HG02571 (cell line): Measurements from ENCODE around the gene MVB12B.
"Not testable (repeated sequence)": the region's sequence is repeated elsewhere in the genome, so short reads cannot be mapped to it uniquely, and the experiment has no call there.

Experiments used
- ATAC-seq: cut with Tn5 transposase; IDR thresholded peaks from one replicate; pipeline ENCODE4 v1.9.1; 2021; ENCODE audit warnings: mild to moderate bottlenecking, moderate library complexity; ENCODE audit not compliant: unreplicated experiment

The MVB12B gene

DNA sequence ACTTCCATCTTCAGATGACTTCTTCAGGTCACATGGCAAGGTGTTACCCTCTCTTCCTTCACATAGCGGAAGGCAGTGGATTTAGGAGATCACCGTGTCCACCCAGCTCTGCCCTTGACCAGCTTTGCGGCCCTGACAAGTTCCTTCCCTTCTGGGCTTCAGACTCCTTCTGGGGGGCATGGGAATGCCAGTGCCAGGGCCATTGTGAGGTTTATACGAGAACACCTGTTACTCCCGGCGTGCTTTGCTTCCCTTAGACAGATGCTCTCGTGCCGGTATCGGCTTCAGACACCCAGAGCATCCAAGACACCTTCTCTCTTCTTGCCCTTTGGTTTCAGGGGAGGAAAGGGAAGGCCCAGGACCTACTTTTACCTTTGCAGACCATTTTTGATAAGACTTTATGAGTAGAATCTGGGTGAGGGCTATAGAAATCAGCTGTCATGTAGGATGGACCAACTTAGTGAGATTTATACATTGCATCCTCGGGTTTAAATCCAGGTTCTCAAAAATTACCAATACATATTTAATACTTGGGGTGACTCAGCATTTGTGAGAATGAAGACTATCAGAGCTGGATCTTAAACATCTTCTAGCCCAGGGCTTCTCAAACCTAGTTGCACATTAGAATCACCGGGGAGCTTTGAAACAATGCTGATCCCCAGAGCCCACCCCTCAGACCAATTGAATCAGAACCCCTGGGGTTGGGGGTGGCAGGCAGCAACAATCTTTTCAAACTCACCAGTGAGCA, 138.2 kb downstream of the MVB12B start:
- ATAC-seq = no peak

DNA sequence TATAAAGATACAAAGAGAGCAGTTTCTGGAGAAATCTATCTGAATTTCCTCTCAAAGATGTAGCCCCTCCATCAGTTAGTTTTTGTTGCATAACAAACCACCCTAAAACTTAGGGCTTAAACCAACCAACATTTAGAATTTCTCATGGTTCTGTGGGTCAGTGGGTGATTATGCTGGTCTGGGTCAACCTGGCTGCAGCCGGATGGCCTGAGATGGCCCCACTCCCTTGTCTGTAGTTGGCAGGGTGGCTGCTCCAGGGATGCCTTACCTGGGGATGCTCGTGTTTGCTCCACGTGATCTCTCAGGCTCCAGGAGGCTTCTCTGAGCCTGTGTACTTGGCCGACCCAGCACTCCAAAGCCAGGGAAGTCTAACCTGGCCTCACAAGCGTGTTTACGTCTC, 139.3 kb downstream of the MVB12B start:
- ATAC-seq = no peak

DNA sequence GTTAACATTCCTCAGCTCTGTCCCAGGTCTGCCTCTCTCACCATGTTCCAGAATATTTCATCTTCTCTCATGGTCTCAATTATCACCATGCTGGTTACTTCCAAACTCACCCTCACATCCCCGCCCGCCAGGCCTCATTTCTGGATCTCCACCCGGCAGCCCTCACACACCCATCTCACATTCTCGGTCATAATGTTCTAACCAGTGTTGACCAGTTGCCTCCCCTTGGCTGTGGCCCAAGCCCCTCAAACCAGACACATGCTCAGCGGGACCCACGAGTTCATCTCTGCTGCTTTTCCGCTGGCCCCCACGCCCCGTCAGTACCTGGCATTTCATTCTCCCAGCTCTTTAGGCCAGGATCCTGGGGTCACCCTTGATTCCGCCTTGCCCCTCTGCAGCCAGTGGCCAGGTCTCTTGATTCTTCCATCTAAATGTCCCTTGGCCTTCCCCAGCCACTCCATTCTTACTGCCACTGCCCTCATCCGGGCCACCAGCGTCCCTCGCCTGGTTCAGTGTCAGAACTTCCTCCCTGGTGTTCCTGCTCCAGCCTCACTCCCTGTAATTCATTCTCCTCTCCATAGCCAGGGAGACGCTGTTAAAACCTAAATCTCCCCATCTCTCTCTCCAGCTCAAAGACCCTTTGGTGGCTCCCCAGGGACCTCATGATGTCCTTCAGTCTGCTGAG, 141.7 kb downstream of the MVB12B start:
- no peak for ATAC-seq

DNA sequence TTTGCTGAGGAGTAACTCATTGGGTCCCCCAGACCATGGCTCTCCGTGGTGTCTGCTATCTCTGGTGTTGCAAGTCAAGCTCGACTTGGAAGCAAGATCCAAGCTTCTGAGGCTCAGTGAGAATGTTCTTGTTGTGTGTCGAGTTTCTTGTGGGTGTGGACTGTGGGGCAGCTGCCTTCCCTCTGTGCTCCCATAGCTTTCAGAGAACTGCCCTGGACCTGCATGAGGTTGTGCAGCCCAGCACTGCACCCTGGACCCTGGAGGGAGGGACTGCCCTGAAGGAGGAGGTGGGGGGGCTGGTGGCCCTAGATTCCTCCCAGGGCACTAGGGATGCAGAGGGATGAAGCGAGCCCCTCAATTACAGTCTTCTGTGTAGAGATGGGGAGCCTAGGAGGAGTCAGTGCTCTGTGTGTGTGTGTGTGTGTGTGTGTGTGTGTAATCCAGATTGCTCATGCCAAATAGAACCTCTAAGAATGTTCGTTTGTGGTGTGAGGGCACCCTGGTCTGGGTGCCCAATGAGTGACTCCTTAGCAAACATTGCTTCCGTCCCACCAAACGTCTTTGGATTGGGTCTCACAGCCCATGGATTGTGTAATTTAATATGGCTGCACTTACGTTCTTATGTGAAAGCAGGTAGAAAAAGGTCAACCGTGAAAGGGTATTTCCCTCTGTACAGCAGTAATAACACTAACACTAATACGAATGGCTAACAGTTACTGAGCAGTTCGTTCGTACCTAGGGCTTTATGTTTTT, 143.8 kb downstream of the MVB12B start:
- ATAC-seq = no peak

DNA sequence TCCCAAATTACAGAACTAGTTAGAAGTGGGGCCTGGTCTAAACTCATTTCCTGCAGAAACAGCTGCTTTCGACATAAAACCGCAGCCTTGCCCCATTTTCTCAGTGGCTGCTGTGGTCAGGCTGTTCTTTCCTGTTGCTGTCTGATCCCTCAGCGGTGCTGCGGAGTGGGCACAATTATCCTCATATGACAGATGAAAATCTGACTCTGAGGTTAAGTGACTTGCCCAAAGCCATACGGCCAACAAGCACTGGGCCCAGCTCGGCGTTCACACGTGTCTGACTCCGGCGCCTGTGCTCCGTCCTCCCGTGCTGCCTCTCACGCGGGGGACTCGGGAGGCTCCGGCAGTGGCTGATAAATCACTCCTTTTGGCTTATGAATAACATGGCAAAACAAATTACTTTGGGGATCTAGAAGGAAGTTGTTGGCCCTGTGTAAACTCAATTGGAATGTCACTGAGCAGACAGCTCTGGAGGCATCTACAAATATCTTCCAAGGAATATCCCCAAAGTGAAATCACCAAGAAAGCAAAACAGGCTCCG, 144.5 kb downstream of the MVB12B start:
- no peak for ATAC-seq

DNA sequence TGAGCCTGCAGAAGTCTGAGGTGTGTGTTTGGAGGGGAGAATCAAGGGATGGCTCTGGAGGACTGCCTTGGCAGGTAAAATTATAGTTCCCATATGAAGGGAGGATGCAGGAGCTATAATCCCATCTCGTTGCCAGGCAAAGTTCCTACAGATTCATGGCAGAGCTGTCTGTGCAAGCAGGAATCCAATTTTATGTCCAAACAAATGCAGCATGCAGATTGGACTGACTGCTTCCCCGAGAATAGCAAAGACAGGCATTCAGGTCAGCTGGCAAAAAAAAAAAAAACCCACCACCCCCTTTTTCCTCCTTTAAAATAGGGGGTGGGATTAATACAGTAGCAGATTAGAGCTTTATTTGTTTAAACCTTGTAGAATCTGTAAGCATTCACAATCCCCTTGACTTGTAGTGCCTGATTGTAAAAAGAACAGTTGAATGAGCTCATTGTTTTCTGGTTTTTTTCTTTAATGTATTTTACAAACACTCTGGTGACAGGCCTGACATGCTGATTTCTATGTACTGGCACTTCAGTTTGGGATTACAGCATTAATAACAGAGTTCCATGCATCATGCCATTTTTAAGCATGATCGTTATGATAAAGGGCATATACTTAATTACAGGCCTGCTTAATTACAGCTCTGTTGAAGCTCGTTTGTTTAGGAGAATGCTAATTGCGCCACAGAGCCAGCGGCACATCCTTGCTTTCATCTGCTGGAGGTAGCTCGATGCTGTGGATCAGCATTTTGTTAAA, 145.7 kb downstream of the MVB12B start:
- ATAC-seq = no peak

DNA sequence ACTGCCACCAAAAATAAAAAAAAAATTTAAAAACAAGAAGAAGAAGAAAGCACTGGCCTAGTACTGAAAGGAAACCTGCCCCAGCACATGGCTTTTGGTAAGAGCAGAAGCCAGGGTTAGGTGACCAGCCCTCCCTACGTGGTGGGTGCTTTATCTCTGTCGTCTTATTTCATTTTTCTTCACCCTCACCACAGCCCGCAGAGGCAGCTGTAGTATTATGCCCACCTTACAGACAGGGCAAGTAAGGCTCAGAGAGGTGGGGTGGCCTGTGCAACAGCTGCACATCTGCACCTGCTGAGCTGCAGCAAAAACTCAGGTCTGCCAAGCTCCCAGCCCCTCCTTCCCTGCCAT, 146.3 kb downstream of the MVB12B start:
- ATAC-seq = no peak

DNA sequence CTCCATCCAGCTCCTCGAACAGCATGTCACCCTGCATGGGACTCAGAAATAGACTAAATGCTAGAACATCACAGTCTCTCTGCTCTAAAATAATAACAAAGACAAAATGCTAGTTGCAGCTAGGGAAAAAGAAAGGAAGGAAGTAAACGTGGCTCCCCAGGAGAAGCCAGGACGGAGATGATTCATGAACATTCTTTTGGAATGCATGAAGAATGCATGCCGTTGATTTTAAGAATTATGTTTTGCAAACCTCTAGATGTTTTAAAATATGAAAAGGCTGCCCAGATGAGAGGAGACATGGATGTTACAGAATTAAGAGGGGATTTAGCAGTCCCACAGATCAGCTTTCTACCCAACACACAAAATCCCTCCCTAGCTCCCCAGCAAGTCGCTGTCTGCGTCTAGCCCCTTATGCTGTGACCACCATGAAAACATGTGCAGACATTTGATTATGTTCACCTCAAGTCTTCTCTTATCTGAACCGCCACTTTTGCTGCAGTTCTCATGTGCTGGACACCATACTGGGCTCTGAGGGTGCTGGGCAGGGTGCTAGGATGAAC, 147.7 kb downstream of the MVB12B start:
- ATAC-seq = no peak

DNA sequence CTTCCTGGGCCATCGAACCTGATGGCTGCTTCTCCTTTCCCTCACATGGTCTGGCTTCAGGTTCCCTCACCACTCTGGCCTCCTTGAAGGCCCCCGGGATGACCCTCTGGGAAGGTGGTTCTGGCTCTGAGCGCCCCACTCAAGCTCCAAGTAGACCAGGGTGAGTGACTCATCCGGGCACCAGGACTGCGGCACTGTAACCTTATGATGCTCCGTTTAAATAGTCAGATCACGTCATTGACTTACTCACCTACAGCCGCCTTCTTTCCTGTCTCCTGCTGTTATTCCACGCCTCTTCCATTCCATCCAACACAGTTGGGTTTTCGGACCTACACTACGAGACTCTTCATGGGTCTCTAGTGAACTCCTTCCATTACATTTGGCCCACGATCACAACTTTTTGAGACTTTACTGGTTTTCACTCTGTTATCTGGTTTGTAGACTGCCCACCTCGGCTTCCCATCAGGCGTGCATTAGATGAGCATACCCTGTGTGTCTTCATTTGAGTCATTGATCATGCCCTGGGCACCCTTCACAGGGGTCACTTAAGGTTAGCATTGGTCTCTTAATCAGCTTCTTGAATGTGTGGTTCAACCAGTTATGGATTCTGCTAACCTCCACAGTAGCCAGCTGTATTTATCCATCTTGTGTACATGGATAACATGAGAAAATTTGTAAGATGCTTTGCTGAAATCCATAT, 148.3 kb downstream of the MVB12B start:
- no peak for ATAC-seq

DNA sequence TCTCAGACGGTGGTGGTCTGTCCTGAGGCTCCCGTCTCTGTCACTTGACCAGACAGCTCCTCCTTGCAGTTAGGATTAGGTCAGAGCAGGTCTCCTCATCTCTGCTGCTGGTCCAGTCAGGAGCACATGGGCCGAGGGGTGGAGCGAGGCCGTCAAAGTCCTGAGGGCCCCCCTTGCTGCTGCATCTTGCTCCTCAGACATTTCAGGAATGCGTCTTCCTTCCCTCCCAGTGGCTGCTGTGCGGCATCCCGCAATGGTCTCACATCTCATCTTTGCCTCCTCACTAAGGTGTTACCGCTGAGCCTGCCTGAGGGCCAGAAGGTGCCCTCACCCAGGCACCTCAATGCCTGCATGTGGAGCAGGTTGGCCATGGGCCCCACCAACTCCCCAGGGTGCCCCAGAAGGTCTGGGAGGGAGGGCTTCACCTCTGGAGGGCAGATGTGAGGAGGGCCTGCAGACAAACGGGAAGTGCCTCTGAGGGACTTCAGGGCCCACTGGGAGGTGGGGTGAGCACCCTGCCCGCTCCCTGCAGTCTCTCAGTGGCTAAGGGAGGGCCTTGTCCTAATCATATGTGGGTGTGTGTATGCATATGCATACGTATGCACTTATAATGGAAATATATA, 149.4 kb downstream of the MVB12B start:
- no peak for ATAC-seq

DNA sequence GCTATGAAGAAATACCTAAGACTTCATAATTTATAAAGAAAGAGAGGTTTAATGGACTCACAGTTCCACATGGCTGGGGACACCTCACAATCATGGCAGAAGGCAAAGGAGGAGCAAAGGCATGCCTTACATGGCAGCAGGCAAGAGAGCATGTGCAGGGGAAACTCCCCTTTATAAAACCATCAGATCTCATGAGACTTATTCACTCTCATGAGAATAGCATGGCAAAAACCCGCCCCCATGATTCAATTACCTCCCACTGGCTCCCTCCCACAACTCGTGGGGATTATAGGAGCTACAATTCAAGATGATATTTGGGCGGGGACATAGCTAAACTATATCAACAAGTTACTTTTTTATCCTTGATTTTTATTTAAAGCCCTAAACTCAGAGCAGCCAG, 150.8 kb downstream of the MVB12B start:
- ATAC-seq = not testable (repeated sequence)

DNA sequence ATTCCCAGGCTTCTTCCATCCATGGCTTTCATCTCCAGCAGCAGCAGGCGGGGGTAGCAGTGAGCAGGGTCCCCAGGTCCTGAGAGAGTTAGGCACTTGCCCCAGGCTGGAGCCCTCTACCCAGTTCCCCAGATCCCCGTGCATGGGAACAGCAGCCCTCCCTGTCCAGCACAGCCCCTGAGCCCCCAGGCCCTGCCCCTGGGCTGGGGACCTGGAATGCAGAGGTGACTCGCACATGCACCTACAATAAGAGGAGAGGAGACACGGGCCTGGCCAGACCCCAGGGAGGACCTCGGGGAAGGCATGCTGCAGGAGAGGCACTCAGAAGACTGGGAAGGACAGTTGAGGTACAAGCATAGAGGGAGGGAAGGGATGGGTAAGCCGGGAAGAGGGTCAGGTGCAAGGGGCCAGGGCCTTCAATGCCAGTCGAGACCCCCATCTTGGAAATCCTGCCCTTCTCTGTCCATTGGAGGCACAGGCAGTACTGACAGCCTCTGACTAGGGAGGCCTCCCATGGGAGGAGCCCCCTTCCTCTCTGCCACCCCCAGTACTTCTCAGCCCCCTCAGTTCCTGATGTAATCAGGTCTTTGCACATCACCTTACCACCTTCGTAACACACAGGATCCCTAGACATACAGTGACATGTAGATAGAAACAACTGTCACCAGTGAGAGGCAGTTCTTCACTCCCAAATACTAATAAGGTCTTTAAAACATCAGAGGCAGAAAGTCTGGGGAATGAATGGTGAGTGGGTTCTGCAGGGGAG, 151.8 kb downstream of the MVB12B start:
- ATAC-seq = no peak

DNA sequence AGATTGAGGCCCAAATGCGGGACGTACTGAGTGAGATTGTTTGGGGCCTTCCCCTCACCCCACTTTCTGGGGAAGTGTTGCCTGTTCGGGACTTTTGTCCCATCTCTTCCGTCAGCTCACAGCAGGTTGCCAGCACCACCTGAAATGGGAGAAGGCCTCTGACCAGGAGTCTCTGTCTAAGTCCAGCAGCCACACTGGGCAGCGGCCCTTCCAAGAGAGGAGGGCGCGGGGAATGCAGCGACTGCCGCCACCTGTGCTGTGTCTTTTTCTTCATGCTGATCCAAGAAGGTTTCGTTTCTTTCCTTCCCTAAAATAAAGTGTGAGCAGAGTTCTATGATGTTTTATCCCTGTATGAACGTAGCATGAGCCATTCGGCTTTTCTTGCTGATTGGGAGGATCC, 152.9 kb downstream of the MVB12B start:
- no peak for ATAC-seq

DNA sequence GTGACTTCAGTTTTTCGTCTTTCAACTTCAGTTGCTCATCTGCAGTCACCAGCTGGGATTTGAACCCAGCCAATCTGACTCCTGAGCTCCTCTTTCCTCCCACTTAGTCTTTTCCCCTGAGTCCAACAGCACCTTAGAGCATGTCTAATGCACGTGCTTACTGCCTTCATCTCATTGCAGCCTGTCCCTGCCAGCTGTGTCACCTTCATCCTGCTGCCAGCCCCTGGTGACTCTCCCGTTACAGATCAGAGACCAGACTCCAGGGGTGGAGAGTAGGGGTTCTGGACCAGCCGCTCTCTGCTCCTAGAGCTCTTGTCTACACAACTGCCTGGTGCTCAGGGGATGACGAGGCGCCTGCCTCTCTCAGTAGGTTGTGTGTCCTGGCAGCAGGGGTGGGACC, 154.2 kb downstream of the MVB12B start:
- ATAC-seq = no peak

DNA sequence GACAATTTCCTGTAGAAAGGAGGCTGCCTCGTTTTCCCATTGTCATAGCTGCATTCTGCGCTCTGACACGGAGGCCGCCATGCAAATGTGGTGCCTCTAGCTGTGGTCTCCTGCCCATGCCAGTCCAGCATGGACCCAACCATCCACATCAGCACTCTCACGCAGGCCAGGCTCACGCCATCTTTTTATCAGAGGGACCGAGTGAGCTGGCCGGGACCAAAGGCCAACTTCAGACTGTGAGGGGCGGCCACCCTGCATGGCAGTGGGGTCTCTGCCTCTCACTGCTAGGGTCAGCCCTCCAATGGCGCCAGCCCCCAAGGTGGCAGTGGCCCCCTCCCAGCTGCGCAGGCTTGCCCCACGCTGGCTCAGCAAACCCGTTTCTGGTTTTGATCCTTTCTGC, 155.2 kb downstream of the MVB12B start:
- ATAC-seq = no peak

DNA sequence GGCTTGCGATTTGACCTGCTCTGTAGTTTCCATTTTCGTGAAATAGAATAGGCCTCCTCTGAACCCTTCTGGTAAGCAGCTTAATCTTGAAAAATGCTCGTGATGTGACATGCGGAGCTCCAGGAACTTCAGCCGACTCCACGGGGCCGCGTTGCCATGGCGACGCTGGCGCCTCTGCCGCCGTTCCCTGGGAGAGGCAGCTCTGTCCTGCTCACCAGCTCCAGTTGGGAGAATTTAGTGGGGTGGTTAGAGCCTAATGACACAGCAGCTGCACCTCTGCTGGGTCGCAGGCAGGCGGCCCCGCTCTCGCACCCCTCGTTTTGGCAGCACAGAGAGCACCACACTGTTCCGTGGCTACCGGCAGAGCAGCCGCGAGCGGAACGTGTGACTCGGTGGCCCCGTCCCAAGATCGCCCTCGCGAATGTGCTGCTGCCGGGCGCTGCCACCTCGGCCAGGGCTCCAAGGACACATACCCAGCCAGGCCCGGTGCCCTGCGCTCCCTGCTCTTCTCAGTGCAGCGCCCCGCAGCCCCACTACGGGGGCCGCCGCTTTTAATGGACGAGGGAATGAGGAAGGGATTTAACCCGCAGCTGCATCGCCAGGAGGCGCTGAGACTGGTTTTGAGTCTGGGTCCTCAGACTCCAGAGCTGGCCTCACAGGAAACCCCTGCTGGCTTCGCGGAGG, 155.9 kb downstream of the MVB12B start:
- no peak for ATAC-seq

DNA sequence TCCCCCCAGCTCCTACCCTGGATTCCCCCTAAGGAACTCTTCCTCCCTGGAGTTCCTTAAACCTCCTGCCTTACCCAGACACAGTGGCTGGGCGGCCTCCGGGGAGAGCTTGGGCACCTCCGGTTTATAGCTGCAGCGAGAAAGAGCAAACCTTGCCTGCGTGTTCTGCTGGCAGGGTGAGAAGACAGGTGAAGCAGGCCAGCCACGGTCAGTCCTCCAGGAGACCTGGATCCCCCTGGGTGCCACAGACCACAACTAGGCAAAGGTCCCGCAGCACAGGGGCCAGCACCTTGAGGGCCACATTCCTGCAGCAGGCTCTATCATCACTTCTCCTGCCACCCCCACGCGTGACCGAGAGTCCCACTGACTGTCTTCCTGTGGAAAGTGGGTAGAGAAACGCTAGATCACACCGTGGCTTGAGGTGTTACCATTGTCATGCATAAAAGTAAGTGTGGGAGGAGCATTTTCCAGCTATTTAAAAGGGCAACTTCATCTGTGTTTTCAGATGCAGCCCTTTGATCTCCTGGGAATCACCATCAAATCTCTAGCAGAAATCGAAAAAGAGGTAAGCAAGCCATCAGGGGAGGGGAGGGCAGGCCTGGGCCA, 156.9 kb downstream of the MVB12B start:
- no peak for ATAC-seq

DNA sequence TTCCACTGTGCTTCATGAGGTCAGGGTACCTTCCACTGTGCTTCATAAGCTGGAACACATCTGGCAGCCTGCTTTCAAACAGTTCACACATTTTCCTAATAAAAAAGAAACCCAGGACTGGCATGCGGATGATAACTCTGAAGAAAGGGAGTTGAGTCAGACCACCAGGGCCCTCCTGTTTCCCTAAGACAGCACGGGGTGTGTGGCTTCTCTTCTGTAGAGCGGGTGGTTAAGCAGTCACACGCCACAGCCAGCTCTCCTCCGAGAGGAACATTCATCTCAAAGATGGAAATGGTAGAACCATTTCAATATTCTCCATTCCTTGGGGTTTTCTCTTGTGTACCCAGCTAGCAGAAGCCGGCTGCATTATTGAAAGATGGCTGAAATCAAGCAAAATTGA, 159.0 kb downstream of the MVB12B start:
- ATAC-seq = no peak
